Activated naive CD8-positive, alpha-beta T cell treated with anti-CD3 and anti-CD28 coated beads, Interleukin-2, amount 10 ng/mL, durations not matched to agents 7 days and 5 days (primary cell): ENCODE data around the gene MYPN. TPM values are rescaled to one million over a fixed set of nuclear protein-coding genes. Genes with fewer than 3 reads are reported as not detected.
"Not testable (repeated sequence)": the region's sequence is repeated elsewhere in the genome, so short reads cannot be mapped to it uniquely, and the experiment has no call there.

Source experiments
- ATAC-seq: fragments of 150-1000 bp; cut with Tn5 transposase; one replicate; pipeline ENCODE4 v1.10.0; 2021; ENCODE audit warnings: low read depth, moderate library complexity
- POLR2A ChIA-PET: fragments of 350-600 bp; sonication (Branson Sonifier 250); formaldehyde crosslinking; loops from one replicate; lab custom pipeline; 2021; ENCODE audit warnings: antibody characterized with exemption; lab: Charles Lee
- DNase-seq: peaks from one replicate; pipeline ENCODE4 v3.0.0; 2021
- H3K27ac Mint-ChIP-seq: one replicate; pipeline ENCODE4 v1.8.0; 2022; ENCODE audit warnings: mild to moderate bottlenecking, mixed read lengths
- H3K27me3 Mint-ChIP-seq: one replicate; pipeline ENCODE4 v1.8.0; 2022; ENCODE audit warnings: mild to moderate bottlenecking, moderate library complexity, mixed read lengths
- H3K36me3 Mint-ChIP-seq: one replicate; pipeline ENCODE4 v1.8.0; 2021; ENCODE audit warnings: mild to moderate bottlenecking, mixed read lengths
- H3K4me1 Mint-ChIP-seq: one replicate; pipeline ENCODE4 v1.8.0; 2021; ENCODE audit warnings: mixed read lengths
- H3K4me3 Mint-ChIP-seq: one replicate; pipeline ENCODE4 v1.8.0; 2022; ENCODE audit warnings: mild to moderate bottlenecking, moderate library complexity, mixed read lengths
- H3K9me3 Mint-ChIP-seq: one replicate; pipeline ENCODE4 v1.8.0; 2021; ENCODE audit warnings: mixed read lengths
- total RNA-seq, 2 experiments: library from RNA; stranded (reverse); gene quantifications; one replicate each; pipeline ENCODE4 v1.2.3, GENCODE V29; 2021

MYPN gene
- total RNA-seq, 2 experiments from 2014 or later = not detected

- Mint-ChIP-seq H3K36me3 (no peaks in the 10 kb centered on the region), H3K4me1 (peaks cover under 1% of the 10 kb centered on the region), H3K9me3 (no peaks in the 10 kb centered on the region), H3K27me3 (peaks cover 4% of the 10 kb centered on the region), H3K27ac (no peak overlapping the region), H3K4me3 (no peak overlapping the region)
- POLR2A ChIA-PET = no interaction called here
- ATAC-seq (no peak), DNase-seq (no peak)
These were observed 42.2 kb downstream of the MYPN start for GRCh38 chr10:68151453-68151852.

- Mint-ChIP-seq H3K9me3 (no peaks in the 10 kb centered on the region), H3K4me1 (peaks cover 2% of the 10 kb centered on the region), H3K4me3 (no peak overlapping the region), H3K27me3 (no peaks in the 10 kb centered on the region), H3K27ac (no peak overlapping the region), H3K36me3 (no peaks in the 10 kb centered on the region)
- no peak for DNase-seq
- ATAC-seq = no peak
- POLR2A ChIA-PET = no interaction called here
These were observed 44.4 kb downstream of the MYPN start for GRCh38 chr10:68153473-68154210.

- ATAC-seq (no peak), DNase-seq (no peak)
- H3K27me3 Mint-ChIP-seq = no peaks in the 10 kb centered on the region
- H3K27ac Mint-ChIP-seq = no peak overlapping the region
- no peak overlapping the region for H3K4me3 Mint-ChIP-seq
- no peaks in the 10 kb centered on the region for H3K9me3 Mint-ChIP-seq
- POLR2A ChIA-PET = no interaction called here
- H3K36me3 Mint-ChIP-seq = no peaks in the 10 kb centered on the region
- peaks cover 2% of the 10 kb centered on the region for H3K4me1 Mint-ChIP-seq
These were observed 44.9 kb downstream of the MYPN start for GRCh38 chr10:68154211-68154497.

- no peaks in the 10 kb centered on the region for H3K36me3 Mint-ChIP-seq
These were observed 46.4 kb downstream of the MYPN start for GRCh38 chr10:68155615-68156210.

GRCh38 chr10:68156373-68157185 is 47.3 kb downstream of the MYPN start:
- POLR2A ChIA-PET = no interaction called here

More at GRCh38 chr10:68155615-68156210, 46.4 kb downstream of the MYPN start:
- Mint-ChIP-seq H3K9me3 (no peaks in the 10 kb centered on the region), H3K4me3 (no peak overlapping the region), H3K27ac (no peak overlapping the region), H3K27me3 (no peaks in the 10 kb centered on the region), H3K4me1 (peaks cover 2% of the 10 kb centered on the region)
- DNase-seq (no peak), ATAC-seq (no peak)
- POLR2A ChIA-PET = no interaction called here

GRCh38 chr10:68157522-68157921 is 48.2 kb downstream of the MYPN start:
- H3K27ac Mint-ChIP-seq, ATAC-seq, H3K27me3 Mint-ChIP-seq, H3K9me3 Mint-ChIP-seq, H3K36me3 Mint-ChIP-seq, DNase-seq, H3K4me3 Mint-ChIP-seq, POLR2A ChIA-PET, H3K4me1 Mint-ChIP-seq: not testable (repeated sequence)

More at GRCh38 chr10:68156373-68157185, 47.3 kb downstream of the MYPN start:
- H3K27me3 Mint-ChIP-seq = no peaks in the 10 kb centered on the region
- H3K4me1 Mint-ChIP-seq = peaks cover 2% of the 10 kb centered on the region
- ATAC-seq = no peak
- DNase-seq = no peak
- no peaks in the 10 kb centered on the region for H3K9me3 Mint-ChIP-seq
- no peak overlapping the region for H3K27ac Mint-ChIP-seq
- H3K36me3 Mint-ChIP-seq = no peaks in the 10 kb centered on the region
- no peak overlapping the region for H3K4me3 Mint-ChIP-seq

GRCh38 chr10:68158031-68158430 is 48.7 kb downstream of the MYPN start:
- no peak overlapping the region for H3K4me3 Mint-ChIP-seq

GRCh38 chr10:68163735-68164134 is 54.4 kb downstream of the MYPN start:
- Mint-ChIP-seq H3K9me3 (no peaks in the 10 kb centered on the region), H3K36me3 (no peaks in the 10 kb centered on the region), H3K27me3 (no peaks in the 10 kb centered on the region), H3K4me3 (no peak overlapping the region), H3K4me1 (no peaks in the 10 kb centered on the region), H3K27ac (no peak overlapping the region)
- POLR2A ChIA-PET = no interaction called here
- DNase-seq = no peak
- no peak for ATAC-seq

More at GRCh38 chr10:68158031-68158430, 48.7 kb downstream of the MYPN start:
- Mint-ChIP-seq H3K27ac (no peak overlapping the region), H3K27me3 (no peaks in the 10 kb centered on the region), H3K36me3 (no peaks in the 10 kb centered on the region), H3K9me3 (no peaks in the 10 kb centered on the region), H3K4me1 (peaks cover 2% of the 10 kb centered on the region)
- POLR2A ChIA-PET = no interaction called here
- DNase-seq = no peak
- no peak for ATAC-seq

- H3K9me3 Mint-ChIP-seq = no peaks in the 10 kb centered on the region
- no peak overlapping the region for H3K4me3 Mint-ChIP-seq
- H3K27ac Mint-ChIP-seq = no peak overlapping the region
- peaks cover 3% of the 10 kb centered on the region for H3K27me3 Mint-ChIP-seq
- H3K36me3 Mint-ChIP-seq = no peaks in the 10 kb centered on the region
- DNase-seq (no peak), ATAC-seq (no peak)
- POLR2A ChIA-PET = no interaction called here
- no peaks in the 10 kb centered on the region for H3K4me1 Mint-ChIP-seq
These were observed 56.4 kb downstream of the MYPN start for GRCh38 chr10:68165643-68166042.

GRCh38 chr10:68166871-68167585 is 57.7 kb downstream of the MYPN start:
- no peak overlapping the region for H3K4me3 Mint-ChIP-seq
- DNase-seq (no peak), ATAC-seq (no peak)
- POLR2A ChIA-PET = no interaction called here
- no peaks in the 10 kb centered on the region for H3K4me1 Mint-ChIP-seq
- H3K27me3 Mint-ChIP-seq = peaks cover 5% of the 10 kb centered on the region
- no peaks in the 10 kb centered on the region for H3K36me3 Mint-ChIP-seq
- H3K27ac Mint-ChIP-seq = no peak overlapping the region
- no peaks in the 10 kb centered on the region for H3K9me3 Mint-ChIP-seq

GRCh38 chr10:68167586-68168189 is 58.4 kb downstream of the MYPN start:
- Mint-ChIP-seq H3K27me3 (peaks cover 5% of the 10 kb centered on the region), H3K36me3 (no peaks in the 10 kb centered on the region), H3K4me3 (no peak overlapping the region), H3K27ac (no peak overlapping the region), H3K4me1 (no peaks in the 10 kb centered on the region), H3K9me3 (no peaks in the 10 kb centered on the region)
- no peak for ATAC-seq
- POLR2A ChIA-PET = no interaction called here
- DNase-seq = no peak

- Mint-ChIP-seq H3K27ac (no peak overlapping the region), H3K36me3 (no peaks in the 10 kb centered on the region), H3K4me3 (no peak overlapping the region), H3K4me1 (no peaks in the 10 kb centered on the region), H3K9me3 (no peaks in the 10 kb centered on the region), H3K27me3 (peaks cover 7% of the 10 kb centered on the region)
- POLR2A ChIA-PET = no interaction called here
- ATAC-seq (no peak), DNase-seq (no peak)
These were observed 62.3 kb downstream of the MYPN start for GRCh38 chr10:68171539-68172080.

GRCh38 chr10:68172324-68172723 is 63.0 kb downstream of the MYPN start:
- ATAC-seq = no peak
- Mint-ChIP-seq H3K27ac (no peak overlapping the region), H3K36me3 (no peaks in the 10 kb centered on the region), H3K4me3 (no peak overlapping the region), H3K27me3 (peaks cover 8% of the 10 kb centered on the region), H3K9me3 (no peaks in the 10 kb centered on the region), H3K4me1 (no peaks in the 10 kb centered on the region)
- DNase-seq = no peak
- POLR2A ChIA-PET = no interaction called here
